Measurements from ENCODE around the gene WWTR1.
A peak's percentile ranks its signal among the peaks of the same experiment; 100 is the strongest.

The WWTR1 gene

GRCh38 chr3:149658744-149659497 lies 1.1 kb upstream of the WWTR1 start:
- no peak for DNase-seq
- no peaks in the 10 kb centered on the region for H3K36me3 ChIP-seq
- peak overlapping the region; percentile 68 for H3K4me3 ChIP-seq (ENCODE audit: low read depth, low read length)
- TF ChIP-seq CTCF (IDR thresholded peaks at IDR 0.05; ENCODE audit: low read depth, low read length) = no peak
- H3K9me3 ChIP-seq = no peaks in the 10 kb centered on the region; the same call in 1 of the 2 replicates
- peaks cover 10% of the 10 kb centered on the region for H3K27me3 ChIP-seq
- H3K4me1 ChIP-seq = no peaks in the 10 kb centered on the region

- DNase-seq = peak; percentile 9
- Histone ChIP-seq H3K4me3 (ENCODE audit: low read depth, low read length) (peak overlapping the region; percentile 68), H3K4me1 (no peaks in the 10 kb centered on the region)
Measured at GRCh38 chr3:149657321-149657925, 402 bp downstream of the WWTR1 start.

GRCh38 chr3:149655826-149656574 lies 1.8 kb downstream of the WWTR1 start:
- H3K9me3 ChIP-seq = no peaks in the 10 kb centered on the region; the same call in 1 of the 2 replicates
- no peaks in the 10 kb centered on the region for H3K4me1 ChIP-seq
- H3K4me3 ChIP-seq (ENCODE audit: low read depth, low read length) = no peak overlapping the region
- TF ChIP-seq CTCF (IDR thresholded peaks at IDR 0.05; ENCODE audit: low read depth, low read length) = no peak
- peaks cover 10% of the 10 kb centered on the region for H3K27me3 ChIP-seq
- H3K36me3 ChIP-seq = no peaks in the 10 kb centered on the region
- DNase-seq = no peak

More at GRCh38 chr3:149657321-149657925, 402 bp downstream of the WWTR1 start:
- H3K36me3 ChIP-seq = no peaks in the 10 kb centered on the region
- peaks cover 10% of the 10 kb centered on the region for H3K27me3 ChIP-seq
- H3K9me3 ChIP-seq = no peaks in the 10 kb centered on the region; the same call in 1 of the 2 replicates
- TF ChIP-seq CTCF (IDR thresholded peaks at IDR 0.05; ENCODE audit: low read depth, low read length) = no peak

GRCh38 chr3:149654188-149654601 lies 3.6 kb downstream of the WWTR1 start:
- no peaks in the 10 kb centered on the region; the same call in 1 of the 2 replicates for H3K9me3 ChIP-seq
- TF ChIP-seq CTCF (IDR thresholded peaks at IDR 0.05; ENCODE audit: low read depth, low read length) = no peak
- H3K4me3 ChIP-seq (ENCODE audit: low read depth, low read length) = no peak overlapping the region
- no peaks in the 10 kb centered on the region for H3K36me3 ChIP-seq
- H3K27me3 ChIP-seq = peaks cover 10% of the 10 kb centered on the region
- H3K4me1 ChIP-seq = no peaks in the 10 kb centered on the region
- DNase-seq = no peak

GRCh38 chr3:149653564-149653963 lies 4.3 kb downstream of the WWTR1 start:
- H3K9me3 ChIP-seq = no peaks in the 10 kb centered on the region; the same call in 1 of the 2 replicates
- H3K27me3 ChIP-seq = peaks cover 10% of the 10 kb centered on the region
- TF ChIP-seq CTCF (IDR thresholded peaks at IDR 0.05; ENCODE audit: low read depth, low read length) = no peak
- H3K4me3 ChIP-seq (ENCODE audit: low read depth, low read length) = no peak overlapping the region
- H3K4me1 ChIP-seq = no peaks in the 10 kb centered on the region
- H3K36me3 ChIP-seq = no peaks in the 10 kb centered on the region
- no peak for DNase-seq
